T-helper 22 cell (primary cell): Measurements from ENCODE around the gene RBM12.
A peak's percentile ranks its signal among the peaks of the same experiment; 100 is the strongest.

Source experiments
- DNase-seq: peaks from one replicate; pipeline ENCODE4 v3.0.0-alpha.2; 2020; ENCODE audit warnings: low read depth

RBM12 gene

GRCh38 chr20:35619196-35620095 is 45.3 kb downstream of the RBM12 start:
- peak; percentile 55 for DNase-seq

- no peak for DNase-seq
Observed at GRCh38 chr20:35618263-35619131, 46.2 kb downstream of the RBM12 start.

GRCh38 chr20:35617397-35618262 is 47.1 kb downstream of the RBM12 start:
- peak; percentile 8 for DNase-seq

- DNase-seq: peak; percentile 55
Observed at GRCh38 chr20:35616465-35617396, 48.0 kb downstream of the RBM12 start.

- peak; percentile 100 for DNase-seq
Observed at GRCh38 chr20:35615667-35616464, 48.8 kb downstream of the RBM12 start, which contains the start of gene SPAG4. TSS of gene SPAG4 (plus strand) at chr20:35615829. CDS start at chr20:35616004, 175 bp downstream.

- DNase-seq: no peak
Observed at GRCh38 chr20:35611482-35611881, 53.2 kb downstream of the RBM12 start.

- DNase-seq: no peak
Observed at GRCh38 chr20:35610833-35611427, 53.8 kb downstream of the RBM12 start.

- no peak for DNase-seq
Observed at GRCh38 chr20:35607003-35607735, 57.5 kb downstream of the RBM12 start.

- no peak for DNase-seq
Observed at GRCh38 chr20:35606127-35606526, 58.6 kb downstream of the RBM12 start.

GRCh38 chr20:35604449-35604747 is 60.3 kb downstream of the RBM12 start:
- DNase-seq: no peak

GRCh38 chr20:35603695-35604448 is 60.8 kb downstream of the RBM12 start:
- no peak for DNase-seq

GRCh38 chr20:35602851-35603495 is 61.7 kb downstream of the RBM12 start:
- no peak for DNase-seq

- DNase-seq: no peak
Observed at GRCh38 chr20:35601990-35602389, 62.7 kb downstream of the RBM12 start.

- DNase-seq: peak; percentile 64
Observed at GRCh38 chr20:35600993-35601973, 63.4 kb downstream of the RBM12 start.

- DNase-seq: no peak
Observed at GRCh38 chr20:35600176-35600992, 64.3 kb downstream of the RBM12 start.

GRCh38 chr20:35599776-35600120 is 65.0 kb downstream of the RBM12 start:
- no peak for DNase-seq
